ENCODE data around the gene YTHDC2.
"Not testable (repeated sequence)": the region's sequence is repeated elsewhere in the genome, so short reads cannot be mapped to it uniquely, and the experiment has no call there.

The YTHDC2 gene

DNA sequence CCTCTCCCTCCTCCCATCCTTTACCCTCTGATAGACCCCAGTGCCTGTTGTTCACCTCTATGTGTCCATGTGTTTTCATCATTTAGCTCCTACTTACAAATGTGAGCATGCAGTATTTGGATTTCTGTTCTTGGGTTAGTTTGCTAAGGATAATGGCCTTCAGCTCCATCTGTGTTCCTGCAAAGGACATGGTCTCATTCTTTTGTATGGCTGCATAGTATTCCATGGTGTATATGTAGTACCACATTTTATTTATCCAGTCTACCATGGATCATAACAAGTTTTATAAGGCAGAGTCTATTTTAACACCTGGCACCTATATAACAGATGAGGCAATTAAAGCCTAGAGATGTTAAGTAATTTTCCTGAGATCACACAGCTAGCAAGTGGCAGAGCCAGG is 7.4 kb downstream of the YTHDC2 start:
- no peak for DNase-seq

GRCh38 chr5:113523168-113523567 is 9.7 kb downstream of the YTHDC2 start:
- DNase-seq, result no peak

DNA sequence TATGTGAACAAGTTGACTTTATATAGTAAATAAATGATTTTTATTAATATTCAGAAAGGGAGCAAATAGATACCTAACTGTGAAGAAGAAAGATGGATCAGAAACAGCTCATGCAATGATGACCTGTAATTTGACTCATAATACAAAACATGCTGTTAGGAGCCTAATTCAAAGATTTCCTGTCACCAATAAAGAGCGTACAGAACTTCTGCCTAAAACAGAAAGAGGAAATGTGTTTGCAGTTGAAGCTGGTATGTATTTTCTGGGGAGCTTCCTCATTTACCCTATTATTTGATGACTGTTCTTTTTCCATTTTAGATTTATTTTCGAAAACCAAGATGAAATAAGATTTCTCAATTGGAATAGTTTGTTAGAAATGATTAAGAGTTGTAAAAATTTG is 11.4 kb downstream of the YTHDC2 start:
- DNase-seq, result no peak

DNA sequence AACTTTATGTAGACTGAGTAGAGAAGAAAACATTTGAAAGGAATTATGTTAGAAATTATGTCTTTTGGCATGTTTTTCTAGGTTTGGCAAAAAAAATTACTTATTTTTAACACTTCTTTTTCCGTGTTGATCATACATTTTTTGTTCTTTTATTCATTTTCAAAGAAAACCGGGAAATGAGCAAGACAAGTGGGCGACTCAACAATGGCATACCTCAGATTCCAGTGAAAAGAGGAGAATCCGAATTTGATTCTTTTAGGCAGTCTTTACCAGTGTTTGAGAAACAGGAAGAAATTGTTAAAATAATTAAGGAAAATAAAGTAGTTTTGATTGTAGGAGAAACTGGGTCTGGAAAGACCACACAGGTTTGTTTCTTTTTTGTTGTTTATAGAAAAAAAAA is 12.9 kb downstream of the YTHDC2 start:
- no peak for DNase-seq

DNA sequence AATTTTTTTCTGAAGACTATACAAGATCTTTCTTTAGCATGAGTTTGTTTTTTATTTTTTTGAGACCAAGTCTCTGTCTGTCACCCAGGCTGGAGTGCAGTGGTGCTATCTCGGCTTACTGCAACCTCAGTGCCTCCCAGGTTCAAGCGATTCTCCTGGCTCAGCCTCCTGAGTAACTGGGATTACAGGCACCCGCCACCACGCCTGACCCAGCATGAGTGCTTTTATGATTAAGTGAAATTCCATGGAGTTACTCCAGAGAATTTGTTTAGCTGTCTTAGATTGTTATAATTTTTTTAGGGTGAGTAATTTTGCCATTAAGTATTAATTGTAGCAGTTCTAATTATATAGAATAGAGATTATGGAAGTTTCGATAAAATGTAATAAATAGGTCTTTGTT is 14.3 kb downstream of the YTHDC2 start:
- DNase-seq, result no peak

- DNase-seq, result no peak
Measured at GRCh38 chr5:113531481-113532159, 18.1 kb downstream of the YTHDC2 start.

GRCh38 chr5:113538313-113538712 is 24.8 kb downstream of the YTHDC2 start:
- no peak for DNase-seq

DNA sequence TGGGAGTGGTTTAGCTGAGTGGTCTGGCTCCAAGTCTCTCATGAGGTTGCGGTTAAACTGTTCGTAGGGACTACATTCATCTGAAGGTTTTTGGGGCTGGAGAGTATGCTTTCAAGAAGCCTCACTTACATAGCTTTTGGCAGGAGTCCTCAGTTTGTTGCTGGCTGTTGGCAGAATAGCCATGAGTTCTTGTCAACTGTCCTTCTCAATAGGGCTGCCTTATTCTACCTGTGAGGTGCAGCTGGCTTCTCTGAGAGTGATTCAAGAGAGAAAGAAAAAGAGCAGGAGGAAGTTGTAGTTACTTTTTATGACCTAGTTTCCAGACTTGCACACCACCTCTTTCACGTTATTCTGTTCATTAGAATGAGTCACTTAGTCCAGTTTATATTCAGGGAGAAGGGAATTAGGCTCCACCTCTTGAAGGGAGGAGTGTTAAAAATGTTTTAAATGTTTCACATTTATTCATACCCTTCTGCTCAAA is 33.2 kb downstream of the YTHDC2 start:
- DNase-seq, result no peak

GRCh38 chr5:113548396-113548795 is 34.9 kb downstream of the YTHDC2 start:
- DNase-seq, result no peak

DNA sequence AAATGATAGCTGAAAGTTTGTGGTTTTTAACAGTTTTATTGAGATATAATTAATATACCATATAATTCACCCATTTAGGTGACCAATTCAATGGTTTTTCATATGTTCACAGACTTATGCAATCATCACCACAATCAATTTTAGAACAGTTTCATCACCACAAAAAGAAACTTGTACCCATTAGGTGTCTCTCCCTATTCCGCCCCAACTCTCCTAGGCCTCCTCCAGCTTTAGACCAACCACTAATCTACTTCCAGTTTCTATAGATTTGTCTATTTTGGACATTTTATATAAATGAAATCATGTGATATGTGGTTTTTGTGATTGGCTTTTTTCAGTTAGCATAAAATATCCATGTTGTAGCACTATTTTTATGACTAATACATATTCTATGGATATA is 38.6 kb downstream of the YTHDC2 start:
- no peak for DNase-seq

DNA sequence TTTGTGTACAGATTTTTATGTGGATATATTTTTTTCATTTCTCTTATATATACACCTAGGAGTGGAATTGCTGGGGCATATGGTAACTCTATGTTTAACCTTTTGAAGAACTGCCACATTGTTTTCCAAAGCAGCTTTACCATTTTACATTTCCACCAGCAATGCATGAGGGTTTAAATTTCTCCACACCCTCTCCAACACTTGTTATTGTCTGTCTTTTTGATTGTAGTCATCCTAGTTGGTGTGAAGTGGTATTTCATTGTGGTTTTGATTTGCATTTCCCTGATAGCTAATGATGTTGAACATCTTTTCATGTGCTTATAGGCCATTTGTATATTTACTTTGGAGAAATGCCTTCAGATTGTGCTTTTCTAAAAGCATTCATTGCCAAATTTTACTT is 39.1 kb downstream of the YTHDC2 start:
- no peak for DNase-seq

- DNase-seq, result no peak
Measured at GRCh38 chr5:113562828-113563400, 49.4 kb downstream of the YTHDC2 start.

DNA sequence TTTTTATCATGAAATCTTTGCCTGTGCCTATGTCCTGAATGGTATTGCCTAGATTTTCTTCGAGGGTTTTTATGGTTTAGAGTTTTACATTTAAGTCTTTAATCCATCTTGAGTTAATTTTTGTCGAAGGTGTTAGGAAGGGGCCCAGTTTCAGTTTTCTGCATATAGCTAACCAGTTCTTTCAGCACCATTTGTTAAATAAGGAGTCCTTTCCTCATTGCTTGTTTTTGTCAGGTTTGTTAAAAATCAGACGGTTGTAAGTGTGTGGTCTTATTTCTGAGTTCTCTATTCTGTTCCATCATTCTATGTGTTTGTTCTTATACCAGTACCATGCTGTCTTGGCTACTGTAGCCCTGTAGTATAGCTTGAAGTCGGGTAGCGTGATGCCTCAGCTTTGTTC is 55.9 kb downstream of the YTHDC2 start:
- DNase-seq, result no peak

DNA sequence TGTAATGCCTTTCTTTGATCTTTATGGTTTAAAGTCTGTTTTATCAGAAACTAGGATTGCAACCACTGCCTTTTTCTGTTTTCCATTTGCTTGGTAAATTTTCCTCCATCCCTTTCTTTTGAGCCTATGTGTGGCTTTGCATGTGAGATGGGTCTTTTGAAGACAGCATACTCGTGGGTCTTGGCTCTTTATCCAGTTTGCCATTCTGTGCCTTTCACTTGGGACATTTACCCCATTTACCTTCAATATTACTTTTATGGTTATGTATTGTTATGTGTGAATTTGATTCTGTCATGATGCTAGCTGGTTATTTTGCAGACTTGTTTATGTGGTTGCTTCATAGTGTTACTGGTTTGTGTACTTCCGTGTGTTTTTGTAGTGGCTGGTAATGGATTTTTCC is 59.2 kb downstream of the YTHDC2 start:
- DNase-seq, result no peak

DNA sequence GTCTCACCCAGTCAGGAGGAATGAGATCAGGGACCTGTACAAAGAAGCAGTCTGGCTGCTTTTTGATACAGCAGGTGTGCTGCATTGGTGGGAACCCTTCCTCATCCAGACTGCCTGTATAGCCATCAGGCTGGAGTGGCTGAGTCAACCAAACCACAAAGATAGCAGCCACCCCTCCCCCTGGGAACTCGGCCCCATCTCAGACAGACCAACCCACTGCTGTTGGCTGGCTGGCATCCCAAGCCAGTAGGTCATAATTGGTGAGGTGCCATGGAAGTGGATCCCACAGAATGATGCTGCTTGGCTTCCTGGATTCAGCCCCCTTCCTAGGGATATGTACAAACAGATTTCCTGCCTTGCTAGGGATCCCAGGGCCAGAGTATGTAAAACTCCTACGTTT is 60.9 kb downstream of the YTHDC2 start:
- no peak for DNase-seq

- no peak for DNase-seq
Measured at GRCh38 chr5:113575074-113575473, 61.6 kb downstream of the YTHDC2 start.

- DNase-seq, result no peak
Measured at GRCh38 chr5:113578091-113578490, 64.6 kb downstream of the YTHDC2 start.

DNA sequence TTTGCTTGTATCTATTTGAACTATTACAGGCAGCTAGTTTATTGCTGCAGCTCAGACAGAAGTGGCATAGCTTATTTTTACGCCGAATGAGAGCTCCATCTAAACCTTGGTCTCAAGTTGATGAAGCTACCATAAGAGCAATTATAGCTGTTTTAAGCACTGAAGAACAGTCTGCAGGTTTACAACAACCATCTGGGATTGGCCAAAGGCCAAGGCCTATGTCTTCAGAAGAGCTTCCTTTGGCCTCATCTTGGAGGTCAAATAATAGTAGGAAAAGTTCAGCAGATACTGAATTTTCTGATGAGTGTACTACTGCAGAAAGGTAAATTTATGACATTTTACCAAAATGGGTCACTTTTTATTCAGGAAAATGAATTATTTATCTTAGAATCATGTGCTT is 67.9 kb downstream of the YTHDC2 start:
- DNase-seq, result no peak

DNA sequence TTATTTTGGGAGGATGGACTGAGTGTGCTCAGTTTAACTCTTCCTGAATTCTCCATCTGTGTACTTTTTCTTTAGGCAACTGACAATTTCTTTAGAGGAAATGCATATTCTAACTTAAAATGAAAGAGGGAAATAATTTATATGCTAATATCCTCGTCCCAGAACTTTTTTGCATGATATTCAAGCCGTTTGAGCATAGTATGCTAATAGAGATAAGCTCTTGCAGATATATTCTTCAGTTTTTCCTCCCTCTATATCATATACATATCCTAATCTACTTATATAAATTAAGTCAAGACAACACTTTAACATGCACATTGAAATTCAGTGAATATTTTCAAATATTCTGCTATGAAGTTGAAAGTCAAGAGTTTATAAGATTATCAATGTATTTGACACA is 84.7 kb downstream of the YTHDC2 start:
- DNase-seq, result no peak

DNA sequence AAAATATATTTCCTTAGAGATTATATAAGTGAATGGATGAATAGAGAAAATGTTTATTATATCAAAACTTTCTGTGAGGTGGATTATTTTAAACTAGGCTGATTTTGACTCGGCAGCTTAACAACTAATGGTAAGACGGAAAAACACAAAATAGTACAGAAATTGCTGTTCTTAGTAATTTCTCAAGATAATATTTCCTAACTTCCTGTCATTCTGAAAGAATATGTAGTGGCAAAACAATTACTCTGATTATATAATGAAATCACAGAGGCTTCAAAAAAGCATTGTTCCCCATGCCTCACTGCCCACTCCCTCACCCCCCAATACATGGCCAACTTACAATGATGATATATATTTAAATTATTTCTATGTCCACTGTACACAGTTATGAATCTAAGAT is 85.4 kb downstream of the YTHDC2 start:
- DNase-seq, result no peak

DNA sequence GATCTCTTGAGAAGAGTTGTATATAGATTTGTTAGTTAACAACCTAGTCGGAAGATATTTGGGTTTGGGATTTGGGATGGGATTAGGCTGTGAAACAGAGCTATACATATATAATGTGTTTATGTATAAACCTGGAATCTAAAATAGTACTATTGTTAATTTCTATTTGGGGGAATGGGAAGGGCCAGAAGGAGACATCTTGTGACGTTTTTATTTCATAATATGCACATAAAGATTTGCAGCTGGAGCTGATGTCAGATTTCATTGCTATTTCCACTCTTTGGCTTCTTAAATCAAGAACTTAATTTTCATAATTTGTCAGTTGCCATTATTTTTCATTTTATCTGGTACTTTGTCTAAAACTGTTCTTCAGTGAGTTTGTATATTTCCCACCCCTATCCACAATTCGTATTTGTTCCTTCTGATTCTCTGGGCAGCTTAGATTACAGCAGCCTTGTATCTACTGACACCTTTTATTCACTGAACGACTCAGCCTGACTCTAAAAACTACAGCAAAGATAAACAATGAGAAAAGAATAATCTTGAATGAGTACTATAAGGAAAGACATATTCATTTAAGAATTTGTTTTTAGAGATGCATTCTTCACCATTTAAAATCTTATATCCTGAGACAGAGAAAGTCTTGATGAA is 86.9 kb downstream of the YTHDC2 start:
- no peak for DNase-seq

DNA sequence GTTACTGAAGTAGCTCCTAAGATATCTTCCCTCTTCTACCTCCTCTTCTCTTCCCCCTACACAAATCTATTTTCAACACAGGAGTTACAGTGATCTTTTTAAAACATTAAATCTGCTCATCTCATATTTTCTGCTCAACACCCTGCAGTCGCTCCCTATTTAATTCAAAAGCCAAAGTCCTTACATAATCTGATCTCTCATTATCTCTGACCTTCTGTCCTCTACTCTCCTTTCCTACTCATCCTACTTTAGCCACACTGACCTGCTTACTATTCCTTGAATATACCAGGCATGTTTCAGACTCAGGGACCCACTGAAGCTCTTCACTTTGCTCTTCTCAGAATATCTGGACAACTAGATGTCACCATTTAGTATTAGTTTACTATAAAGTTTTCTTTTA is 87.9 kb downstream of the YTHDC2 start:
- no peak for DNase-seq

DNA sequence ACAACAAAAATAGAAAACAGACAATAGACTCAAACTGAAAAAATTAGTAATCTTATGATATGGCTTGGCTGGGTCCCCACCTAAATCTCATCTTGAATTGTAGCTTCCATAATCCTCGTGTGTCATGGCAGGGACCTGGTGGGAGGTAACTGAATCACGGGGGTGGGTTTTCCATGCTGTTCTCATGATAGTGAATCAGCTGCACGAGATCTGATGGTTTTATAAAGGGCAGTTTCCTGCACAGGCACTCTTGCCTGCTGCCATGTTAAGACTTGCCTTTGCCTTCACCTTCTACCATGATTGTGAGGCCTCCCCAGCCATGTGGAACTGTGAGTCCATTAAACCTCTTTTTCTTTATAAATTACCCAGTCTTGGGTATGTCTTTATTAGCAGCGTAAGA is 89.8 kb downstream of the YTHDC2 start:
- not testable (repeated sequence) for DNase-seq

GRCh38 chr5:113606298-113607134 is 93.0 kb downstream of the YTHDC2 start:
- peak in 1 of 4 experiments; percentile 6 for DNase-seq

Data from activated CD4-positive, CD25-positive, alpha-beta regulatory T cell (primary cell).